SH-SY5Y (cell line): ENCODE data around the gene YIF1A.

ENCODE experiments used
- GATA2 ChIP-seq: IDR thresholded peaks from 2 replicates; pipeline ENCODE4 v1.6.1; 2011; ENCODE audit warnings: mild to moderate bottlenecking, low read depth, low read length
- GATA3 ChIP-seq: IDR thresholded peaks from 2 replicates; pipeline ENCODE4 v1.6.1; 2011; ENCODE audit warnings: low read depth, mild to moderate bottlenecking, low read length, moderate library complexity

GRCh38 chr11:66283461-66284105, 5.4 kb downstream of the YIF1A start:
- TF ChIP-seq GATA2: no peak
- TF ChIP-seq GATA3: no peak
